Suppressor macrophage (primary cell): ENCODE measurements around the gene HEXIM2.

Experiments used
- DNase-seq, 4 experiments: peaks; one replicate each; pipeline ENCODE4 v3.0.0-alpha.2; 2020 to 2022

HEXIM2 gene

GRCh38 chr17:45170280-45170930, 8.7 kb downstream of the HEXIM2 start:
- DNase-seq, result no peak

- DNase-seq, result peak; percentile 27 to 48 (median 42)
These were observed 9.3 kb downstream of the HEXIM2 start for GRCh38 chr17:45170931-45171337.

- peak; percentile 13 to 73 (median 54) for DNase-seq
These were observed 9.9 kb downstream of the HEXIM2 start for GRCh38 chr17:45171338-45172231.

GRCh38 chr17:45172232-45172540, 10.5 kb downstream of the HEXIM2 start:
- DNase-seq, result no peak

GRCh38 chr17:45172541-45173286, 11.0 kb downstream of the HEXIM2 start:
- peak; percentile 15 to 66 (median 50) for DNase-seq

GRCh38 chr17:45175759-45176115, 14.1 kb downstream of the HEXIM2 start:
- DNase-seq, result no peak

GRCh38 chr17:45177563-45177962, 15.9 kb downstream of the HEXIM2 start:
- DNase-seq, result no peak

- DNase-seq, result no peak
These were observed 22.5 kb downstream of the HEXIM2 start for GRCh38 chr17:45184144-45184543.

- DNase-seq, result no peak
These were observed 25.2 kb downstream of the HEXIM2 start for GRCh38 chr17:45186801-45187354.

- DNase-seq, result no peak
These were observed 27.3 kb downstream of the HEXIM2 start for GRCh38 chr17:45189009-45189408.

- no peak for DNase-seq
These were observed 29.0 kb downstream of the HEXIM2 start for GRCh38 chr17:45190503-45191255.

- no peak for DNase-seq
These were observed 33.7 kb downstream of the HEXIM2 start for GRCh38 chr17:45195424-45195823.

- no peak for DNase-seq
These were observed 35.4 kb downstream of the HEXIM2 start for GRCh38 chr17:45197108-45197507.

GRCh38 chr17:45197555-45198334, 36.1 kb downstream of the HEXIM2 start:
- DNase-seq, result peak; percentile 95 to 97 (median 97)

- peak; percentile 52 to 67 (median 63) for DNase-seq
These were observed 39.0 kb downstream of the HEXIM2 start for GRCh38 chr17:45200701-45201100.

GRCh38 chr17:45201457-45201856, 39.8 kb downstream of the HEXIM2 start:
- DNase-seq, result no peak

- peak; percentile 60 to 88 (median 82) for DNase-seq
These were observed 40.2 kb downstream of the HEXIM2 start for GRCh38 chr17:45201880-45202279.

GRCh38 chr17:45218895-45219661, 57.4 kb downstream of the HEXIM2 start:
- DNase-seq, result peak; percentile 84 to 92 (median 88)
